ENCODE measurements around the gene PHACTR3. TPM values are rescaled to one million over a fixed set of nuclear protein-coding genes. Genes with fewer than 3 reads are reported as not detected.

Gene PHACTR3
- polyA plus RNA-seq, 1 donor (not counting 4 experiments of a cell fraction or from before 2014, with no cell fraction given) = 2.6 TPM

- Histone ChIP-seq H3K9me1 (ENCODE audit: control insufficient read depth, extremely low read depth, insufficient read depth, low read length) (no peaks in the 10 kb centered on the region), H3K36me3 (ENCODE audit: control insufficient read depth in 2 of 2, extremely low read depth in 1 of 2, insufficient read depth in 2 of 2, low read length in 2 of 2) (no peaks in the 10 kb centered on the region), H3K4me3 (ENCODE audit: control insufficient read depth in 2 of 3, extremely low read depth in 1 of 3, insufficient read depth in 2 of 3, low read depth in 1 of 3, low read length in 3 of 3) (no peak overlapping the region), H3K9me3 (ENCODE audit: control insufficient read depth, low read depth, low read length) (no peaks in the 10 kb centered on the region), H3K4me2 (ENCODE audit: control insufficient read depth, extremely low read depth, insufficient read depth, low read depth, low read length) (no peak overlapping the region), H3K4me1 (ENCODE audit: control insufficient read depth, extremely low read depth, insufficient read depth, low read length) (no peaks in the 10 kb centered on the region), H3K27ac (ENCODE audit: control insufficient read depth, insufficient read depth, low read length) (no peak overlapping the region), H3K79me2 (ENCODE audit: control insufficient read depth, insufficient read depth, low read length) (no peaks in the 10 kb centered on the region), H2AFZ (ENCODE audit: control insufficient read depth, low read length) (no peak overlapping the region), H3K9ac (ENCODE audit: control insufficient read depth, extremely low read depth, insufficient read depth, low read length) (no peak overlapping the region), H4K20me1 (ENCODE audit: control insufficient read depth, extremely low read depth, insufficient read depth, low read length) (no peaks in the 10 kb centered on the region), H3K27me3 (ENCODE audit: control insufficient read depth, extremely low read depth, insufficient read depth, low read length) (no peaks in the 10 kb centered on the region)
- no peak for TF ChIP-seq EZH2 (IDR thresholded peaks at IDR 0.05; ENCODE audit: low read length)
- no peak for TF ChIP-seq CTCF (optimal IDR thresholded peaks at IDR 0.05 in 1 of 3, IDR thresholded peaks at IDR 0.05 in 1 of 3, conservative IDR thresholded peaks at IDR 0.05 in 1 of 3; ENCODE audit: extremely low read depth in 1 of 3, insufficient read depth in 2 of 3, low read length in 3 of 3)
- dilution Hi-C loops (cut with MboI; ENCODE audit: extremely low pct_ligation_motif_present, low sequenced_read_pairs) = no loop called here
- no peak for DNase-seq (ENCODE audit: low read depth, low spot score)
- no peak for FAIRE-seq
Measured at GRCh38 chr20:59559024-59559817, 45.1 kb upstream of the PHACTR3 start.

- no peak for FAIRE-seq
- TF ChIP-seq CTCF (optimal IDR thresholded peaks at IDR 0.05 in 1 of 3, IDR thresholded peaks at IDR 0.05 in 1 of 3, conservative IDR thresholded peaks at IDR 0.05 in 1 of 3; ENCODE audit: extremely low read depth in 1 of 3, insufficient read depth in 2 of 3, low read length in 3 of 3) (no peak), EZH2 (IDR thresholded peaks at IDR 0.05; ENCODE audit: low read length) (no peak)
- DNase-seq (ENCODE audit: low read depth, low spot score) = no peak
Measured at GRCh38 chr20:59559863-59560262, 44.5 kb upstream of the PHACTR3 start.

More at GRCh38 chr20:59559863-59560262, 44.5 kb upstream of the PHACTR3 start:
- H3K9me1 ChIP-seq (ENCODE audit: control insufficient read depth, extremely low read depth, insufficient read depth, low read length) = no peaks in the 10 kb centered on the region
- H3K27me3 ChIP-seq (ENCODE audit: control insufficient read depth, extremely low read depth, insufficient read depth, low read length) = no peaks in the 10 kb centered on the region
- no peak overlapping the region for H2AFZ ChIP-seq (ENCODE audit: control insufficient read depth, low read length)
- dilution Hi-C loops (cut with MboI; ENCODE audit: extremely low pct_ligation_motif_present, low sequenced_read_pairs) = no loop called here
- H3K9ac ChIP-seq (ENCODE audit: control insufficient read depth, extremely low read depth, insufficient read depth, low read length) = no peak overlapping the region
- H3K4me1 ChIP-seq (ENCODE audit: control insufficient read depth, extremely low read depth, insufficient read depth, low read length) = no peaks in the 10 kb centered on the region
- no peak overlapping the region for H3K4me2 ChIP-seq (ENCODE audit: control insufficient read depth, extremely low read depth, insufficient read depth, low read depth, low read length)
- no peaks in the 10 kb centered on the region for H3K36me3 ChIP-seq (ENCODE audit: control insufficient read depth in 2 of 2, extremely low read depth in 1 of 2, insufficient read depth in 2 of 2, low read length in 2 of 2)
- no peaks in the 10 kb centered on the region for H3K9me3 ChIP-seq (ENCODE audit: control insufficient read depth, low read depth, low read length)
- H3K27ac ChIP-seq (ENCODE audit: control insufficient read depth, insufficient read depth, low read length) = no peak overlapping the region
- H3K4me3 ChIP-seq (ENCODE audit: control insufficient read depth in 2 of 3, extremely low read depth in 1 of 3, insufficient read depth in 2 of 3, low read depth in 1 of 3, low read length in 3 of 3) = no peak overlapping the region
- H3K79me2 ChIP-seq (ENCODE audit: control insufficient read depth, insufficient read depth, low read length) = no peaks in the 10 kb centered on the region
- no peaks in the 10 kb centered on the region for H4K20me1 ChIP-seq (ENCODE audit: control insufficient read depth, extremely low read depth, insufficient read depth, low read length)
